SK-N-SH (cell line): Measurements from ENCODE around the gene IGSF3.
"Not testable (repeated sequence)": the region's sequence is repeated elsewhere in the genome, so short reads cannot be mapped to it uniquely, and the experiment has no call there.

Experiments
- ELF1 ChIP-seq: IDR thresholded peaks from 2 replicates; pipeline ENCODE4 v1.4.0; 2012
- FOXJ3 ChIP-seq: sonication (generic); formaldehyde crosslinking; IDR thresholded peaks from 2 replicates; pipeline ENCODE4 v1.5.1; 2020; ENCODE audit warnings: mild to moderate bottlenecking, missing genetic modification reagents
- JUND ChIP-seq: IDR thresholded peaks from 2 replicates; pipeline ENCODE4 v1.4.0; 2012
- MXI1 ChIP-seq: IDR thresholded peaks from 2 replicates; pipeline ENCODE4 v1.6.1; 2012; ENCODE audit warnings: mild to moderate bottlenecking, low read depth, low read length, improper control_type of control experiment
- SIN3A ChIP-seq: IDR thresholded peaks from 2 replicates; pipeline ENCODE4 v1.6.1; 2012; ENCODE audit warnings: low read depth, mild to moderate bottlenecking, low read length, moderate library complexity, borderline replicate concordance
- YY1 ChIP-seq: IDR thresholded peaks from 2 replicates; pipeline ENCODE4 v1.4.0; 2012; ENCODE audit warnings: low read depth, mild to moderate bottlenecking
- TF ChIP-seq, protein P1 (sequence below): fragments of 200-600 bp; sonication (generic); IDR thresholded peaks from 2 replicates; pipeline ENCODE4 v1.6.1; 2017; ENCODE audit warnings: antibody characterized with exemption, mild to moderate bottlenecking, moderate library complexity
- TF ChIP-seq, protein P2 (sequence below): IDR thresholded peaks from 2 replicates; pipeline ENCODE4 v1.4.0; 2012; ENCODE audit warnings: low read depth
- TF ChIP-seq, protein P3 (sequence below): IDR thresholded peaks from 2 replicates; pipeline ENCODE4 v1.6.1; 2012; ENCODE audit warnings: mild to moderate bottlenecking, low read depth, low read length, moderate library complexity
- TF ChIP-seq, protein P4 (sequence below): IDR thresholded peaks from 2 replicates; pipeline ENCODE4; 2012

DNA sequence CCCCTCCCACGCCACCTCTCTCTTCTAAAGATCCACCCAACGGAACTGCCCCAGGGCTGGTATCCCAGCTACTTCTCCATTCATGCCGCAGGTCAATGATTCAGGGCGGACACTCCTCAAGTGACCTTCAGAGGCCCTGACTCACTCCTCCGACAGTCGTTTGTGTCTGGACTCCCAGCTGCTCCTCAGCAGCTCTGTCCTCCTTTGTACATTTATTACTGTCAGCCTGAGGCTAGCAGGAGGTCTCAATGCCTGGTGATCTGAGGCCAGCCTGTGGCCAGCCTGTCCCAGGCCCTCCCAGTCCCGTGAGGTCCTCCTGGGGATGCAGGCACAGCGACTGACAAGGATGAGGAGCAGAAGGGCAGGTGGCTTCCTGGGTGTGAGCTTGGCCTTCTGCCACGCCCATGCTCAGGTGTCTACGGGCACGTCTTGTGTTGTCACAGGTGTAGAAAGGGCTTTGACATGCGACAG, 24.2 kb downstream of the IGSF3 start:
- TF ChIP-seq, protein P1, sequence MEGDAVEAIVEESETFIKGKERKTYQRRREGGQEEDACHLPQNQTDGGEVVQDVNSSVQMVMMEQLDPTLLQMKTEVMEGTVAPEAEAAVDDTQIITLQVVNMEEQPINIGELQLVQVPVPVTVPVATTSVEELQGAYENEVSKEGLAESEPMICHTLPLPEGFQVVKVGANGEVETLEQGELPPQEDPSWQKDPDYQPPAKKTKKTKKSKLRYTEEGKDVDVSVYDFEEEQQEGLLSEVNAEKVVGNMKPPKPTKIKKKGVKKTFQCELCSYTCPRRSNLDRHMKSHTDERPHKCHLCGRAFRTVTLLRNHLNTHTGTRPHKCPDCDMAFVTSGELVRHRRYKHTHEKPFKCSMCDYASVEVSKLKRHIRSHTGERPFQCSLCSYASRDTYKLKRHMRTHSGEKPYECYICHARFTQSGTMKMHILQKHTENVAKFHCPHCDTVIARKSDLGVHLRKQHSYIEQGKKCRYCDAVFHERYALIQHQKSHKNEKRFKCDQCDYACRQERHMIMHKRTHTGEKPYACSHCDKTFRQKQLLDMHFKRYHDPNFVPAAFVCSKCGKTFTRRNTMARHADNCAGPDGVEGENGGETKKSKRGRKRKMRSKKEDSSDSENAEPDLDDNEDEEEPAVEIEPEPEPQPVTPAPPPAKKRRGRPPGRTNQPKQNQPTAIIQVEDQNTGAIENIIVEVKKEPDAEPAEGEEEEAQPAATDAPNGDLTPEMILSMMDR, result not testable (repeated sequence)
- TF ChIP-seq, protein P2, sequence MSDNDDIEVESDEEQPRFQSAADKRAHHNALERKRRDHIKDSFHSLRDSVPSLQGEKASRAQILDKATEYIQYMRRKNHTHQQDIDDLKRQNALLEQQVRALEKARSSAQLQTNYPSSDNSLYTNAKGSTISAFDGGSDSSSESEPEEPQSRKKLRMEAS, result not testable (repeated sequence)
- TF ChIP-seq, protein P3, sequence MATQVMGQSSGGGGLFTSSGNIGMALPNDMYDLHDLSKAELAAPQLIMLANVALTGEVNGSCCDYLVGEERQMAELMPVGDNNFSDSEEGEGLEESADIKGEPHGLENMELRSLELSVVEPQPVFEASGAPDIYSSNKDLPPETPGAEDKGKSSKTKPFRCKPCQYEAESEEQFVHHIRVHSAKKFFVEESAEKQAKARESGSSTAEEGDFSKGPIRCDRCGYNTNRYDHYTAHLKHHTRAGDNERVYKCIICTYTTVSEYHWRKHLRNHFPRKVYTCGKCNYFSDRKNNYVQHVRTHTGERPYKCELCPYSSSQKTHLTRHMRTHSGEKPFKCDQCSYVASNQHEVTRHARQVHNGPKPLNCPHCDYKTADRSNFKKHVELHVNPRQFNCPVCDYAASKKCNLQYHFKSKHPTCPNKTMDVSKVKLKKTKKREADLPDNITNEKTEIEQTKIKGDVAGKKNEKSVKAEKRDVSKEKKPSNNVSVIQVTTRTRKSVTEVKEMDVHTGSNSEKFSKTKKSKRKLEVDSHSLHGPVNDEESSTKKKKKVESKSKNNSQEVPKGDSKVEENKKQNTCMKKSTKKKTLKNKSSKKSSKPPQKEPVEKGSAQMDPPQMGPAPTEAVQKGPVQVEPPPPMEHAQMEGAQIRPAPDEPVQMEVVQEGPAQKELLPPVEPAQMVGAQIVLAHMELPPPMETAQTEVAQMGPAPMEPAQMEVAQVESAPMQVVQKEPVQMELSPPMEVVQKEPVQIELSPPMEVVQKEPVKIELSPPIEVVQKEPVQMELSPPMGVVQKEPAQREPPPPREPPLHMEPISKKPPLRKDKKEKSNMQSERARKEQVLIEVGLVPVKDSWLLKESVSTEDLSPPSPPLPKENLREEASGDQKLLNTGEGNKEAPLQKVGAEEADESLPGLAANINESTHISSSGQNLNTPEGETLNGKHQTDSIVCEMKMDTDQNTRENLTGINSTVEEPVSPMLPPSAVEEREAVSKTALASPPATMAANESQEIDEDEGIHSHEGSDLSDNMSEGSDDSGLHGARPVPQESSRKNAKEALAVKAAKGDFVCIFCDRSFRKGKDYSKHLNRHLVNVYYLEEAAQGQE, result not testable (repeated sequence)
- TF ChIP-seq MXI1; YY1; SIN3A; JUND; FOXJ3 (CRISPR knock-in tag); ELF1: not testable (repeated sequence)
- TF ChIP-seq, protein P4, sequence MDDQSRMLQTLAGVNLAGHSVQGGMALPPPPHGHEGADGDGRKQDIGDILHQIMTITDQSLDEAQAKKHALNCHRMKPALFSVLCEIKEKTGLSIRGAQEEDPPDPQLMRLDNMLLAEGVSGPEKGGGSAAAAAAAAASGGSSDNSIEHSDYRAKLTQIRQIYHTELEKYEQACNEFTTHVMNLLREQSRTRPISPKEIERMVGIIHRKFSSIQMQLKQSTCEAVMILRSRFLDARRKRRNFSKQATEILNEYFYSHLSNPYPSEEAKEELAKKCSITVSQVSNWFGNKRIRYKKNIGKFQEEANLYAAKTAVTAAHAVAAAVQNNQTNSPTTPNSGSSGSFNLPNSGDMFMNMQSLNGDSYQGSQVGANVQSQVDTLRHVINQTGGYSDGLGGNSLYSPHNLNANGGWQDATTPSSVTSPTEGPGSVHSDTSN, result not testable (repeated sequence)
